Measurements from ENCODE around the gene TRPM3. TPM values are rescaled to one million over a fixed set of nuclear protein-coding genes. Genes with fewer than 3 reads are reported as not detected.

TRPM3 gene
- total RNA-seq, 4 donors from 2014 or later, result 0.11 to 1.3 (median 0.21) TPM

DNA sequence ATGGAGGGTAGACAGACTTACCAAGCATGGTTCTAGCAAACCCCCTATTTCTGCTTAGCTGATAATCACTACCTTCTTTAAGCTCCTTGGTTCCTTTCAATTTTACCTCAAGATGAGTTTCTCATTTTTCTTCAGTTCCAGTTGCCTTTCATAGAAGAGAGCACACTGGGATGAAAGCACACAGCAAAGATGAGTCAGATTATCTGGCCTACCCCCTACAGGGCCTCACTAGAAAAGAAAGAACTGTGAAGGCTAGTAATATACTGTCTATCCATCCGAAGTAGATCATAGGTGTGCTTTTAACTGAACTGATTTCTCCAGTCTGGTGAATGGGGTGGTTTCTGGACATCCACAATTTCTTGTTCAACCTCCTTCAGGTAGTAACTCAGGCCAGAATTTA, 122.5 kb downstream of the TRPM3 start:
- Histone ChIP-seq H3K4me1 (no peaks in the 10 kb centered on the region), H3K27ac (no peak overlapping the region), H3K27me3 (no peaks in the 10 kb centered on the region), H3K36me3 (no peaks in the 10 kb centered on the region), H3K9me3 (no peaks in the 10 kb centered on the region), H3K4me3 (no peak overlapping the region)
- TF ChIP-seq POLR2AphosphoS5 (IDR thresholded peaks at IDR 0.05), result no peak
- TF ChIP-seq EP300 (IDR thresholded peaks at IDR 0.05), result no peak
- no peak for TF ChIP-seq POLR2A (IDR thresholded peaks at IDR 0.05)
- TF ChIP-seq, protein P1, sequence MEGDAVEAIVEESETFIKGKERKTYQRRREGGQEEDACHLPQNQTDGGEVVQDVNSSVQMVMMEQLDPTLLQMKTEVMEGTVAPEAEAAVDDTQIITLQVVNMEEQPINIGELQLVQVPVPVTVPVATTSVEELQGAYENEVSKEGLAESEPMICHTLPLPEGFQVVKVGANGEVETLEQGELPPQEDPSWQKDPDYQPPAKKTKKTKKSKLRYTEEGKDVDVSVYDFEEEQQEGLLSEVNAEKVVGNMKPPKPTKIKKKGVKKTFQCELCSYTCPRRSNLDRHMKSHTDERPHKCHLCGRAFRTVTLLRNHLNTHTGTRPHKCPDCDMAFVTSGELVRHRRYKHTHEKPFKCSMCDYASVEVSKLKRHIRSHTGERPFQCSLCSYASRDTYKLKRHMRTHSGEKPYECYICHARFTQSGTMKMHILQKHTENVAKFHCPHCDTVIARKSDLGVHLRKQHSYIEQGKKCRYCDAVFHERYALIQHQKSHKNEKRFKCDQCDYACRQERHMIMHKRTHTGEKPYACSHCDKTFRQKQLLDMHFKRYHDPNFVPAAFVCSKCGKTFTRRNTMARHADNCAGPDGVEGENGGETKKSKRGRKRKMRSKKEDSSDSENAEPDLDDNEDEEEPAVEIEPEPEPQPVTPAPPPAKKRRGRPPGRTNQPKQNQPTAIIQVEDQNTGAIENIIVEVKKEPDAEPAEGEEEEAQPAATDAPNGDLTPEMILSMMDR (IDR thresholded peaks at IDR 0.05), result no peak
- 79% methylated on average over 1 of the region's 1 CpG for WGBS
- no peak for DNase-seq (ENCODE audit: low spot score in 2 of 2)

- H3K9me3 ChIP-seq, result no peaks in the 10 kb centered on the region
These were observed 125.9 kb downstream of the TRPM3 start for GRCh38 chr9:70995511-70995910.

GRCh38 chr9:70994582-70994981, 126.8 kb downstream of the TRPM3 start:
- H3K27ac ChIP-seq, result no peak overlapping the region
- TF ChIP-seq POLR2A (IDR thresholded peaks at IDR 0.05) (no peak), EP300 (IDR thresholded peaks at IDR 0.05) (no peak), POLR2AphosphoS5 (IDR thresholded peaks at IDR 0.05) (no peak)
- TF ChIP-seq, protein P1 (IDR thresholded peaks at IDR 0.05), result no peak
- 57% methylated on average over 2 of the region's 2 CpGs for WGBS
- no peaks in the 10 kb centered on the region for H3K9me3 ChIP-seq
- H3K4me1 ChIP-seq, result no peaks in the 10 kb centered on the region
- no peak for DNase-seq (ENCODE audit: low spot score in 2 of 2)
- H3K4me3 ChIP-seq, result no peak overlapping the region
- no peaks in the 10 kb centered on the region for H3K27me3 ChIP-seq
- no peaks in the 10 kb centered on the region for H3K36me3 ChIP-seq

More at GRCh38 chr9:70995511-70995910, 125.9 kb downstream of the TRPM3 start:
- Histone ChIP-seq H3K36me3 (no peaks in the 10 kb centered on the region), H3K27ac (no peak overlapping the region), H3K4me3 (no peak overlapping the region), H3K4me1 (no peaks in the 10 kb centered on the region), H3K27me3 (no peaks in the 10 kb centered on the region)
- no peak for DNase-seq (ENCODE audit: low spot score in 2 of 2)
- TF ChIP-seq POLR2A (IDR thresholded peaks at IDR 0.05) (no peak), EP300 (IDR thresholded peaks at IDR 0.05) (no peak), POLR2AphosphoS5 (IDR thresholded peaks at IDR 0.05) (no peak)
- TF ChIP-seq, protein P1 (IDR thresholded peaks at IDR 0.05), result no peak
- 57% methylated on average over 4 of the region's 4 CpGs for WGBS

- H3K27ac ChIP-seq, result no peak overlapping the region
- H3K27me3 ChIP-seq, result no peaks in the 10 kb centered on the region
- TF ChIP-seq, protein P1 (IDR thresholded peaks at IDR 0.05), result no peak
- TF ChIP-seq POLR2A (IDR thresholded peaks at IDR 0.05) (no peak), EP300 (IDR thresholded peaks at IDR 0.05) (no peak), POLR2AphosphoS5 (IDR thresholded peaks at IDR 0.05) (no peak)
- H3K36me3 ChIP-seq, result no peaks in the 10 kb centered on the region
- 88% methylated on average over 1 of the region's 1 CpG for WGBS
- DNase-seq (ENCODE audit: low spot score in 2 of 2), result no peak
- no peaks in the 10 kb centered on the region for H3K4me1 ChIP-seq
- H3K4me3 ChIP-seq, result no peak overlapping the region
- H3K9me3 ChIP-seq, result no peaks in the 10 kb centered on the region
These were observed 132.9 kb downstream of the TRPM3 start for GRCh38 chr9:70988551-70988950.

DNA sequence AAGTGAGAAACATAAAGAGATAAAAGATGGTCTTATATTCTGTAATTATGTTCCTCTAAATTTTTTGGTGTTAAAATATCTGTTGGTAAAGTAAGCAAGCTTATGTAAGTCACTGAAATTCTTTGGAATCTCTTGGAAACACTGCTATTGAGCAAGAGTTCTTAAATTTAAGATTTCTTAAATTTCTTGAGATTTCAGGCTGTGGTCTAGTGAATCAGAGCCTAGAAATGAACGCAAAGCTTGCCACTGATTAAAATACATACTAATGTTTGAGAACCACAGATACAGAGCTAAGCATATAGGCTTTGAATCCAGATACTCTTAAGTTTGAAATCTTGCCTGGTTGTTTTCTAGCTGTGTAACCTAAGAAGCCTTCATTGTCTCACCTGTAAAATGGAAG, 133.4 kb downstream of the TRPM3 start:
- Histone ChIP-seq H3K4me1 (no peaks in the 10 kb centered on the region), H3K9me3 (no peaks in the 10 kb centered on the region), H3K27ac (no peak overlapping the region), H3K36me3 (no peaks in the 10 kb centered on the region), H3K27me3 (no peaks in the 10 kb centered on the region), H3K4me3 (no peak overlapping the region)
- DNase-seq (ENCODE audit: low spot score in 2 of 2), result no peak
- 64% methylated on average over 1 of the region's 1 CpG for WGBS
- no peak for TF ChIP-seq POLR2AphosphoS5 (IDR thresholded peaks at IDR 0.05)
- TF ChIP-seq, protein P1 (IDR thresholded peaks at IDR 0.05), result no peak
- no peak for TF ChIP-seq POLR2A (IDR thresholded peaks at IDR 0.05)
- TF ChIP-seq EP300 (IDR thresholded peaks at IDR 0.05), result no peak
